GM21423 (cell line): Measurements from ENCODE around the gene ARID5B.

ENCODE experiments used
- ATAC-seq: cut with Tn5 transposase; IDR thresholded peaks from one replicate; pipeline ENCODE4 v1.9.1; 2021; ENCODE audit warnings: mild to moderate bottlenecking, moderate library complexity; ENCODE audit not compliant: unreplicated experiment

ARID5B gene

GRCh38 chr10:62088786-62089185 is 187.3 kb downstream of the ARID5B start:
- ATAC-seq = no peak

- no peak for ATAC-seq
Measured at GRCh38 chr10:62092301-62093030, 191.0 kb downstream of the ARID5B start.

- ATAC-seq = no peak
Measured at GRCh38 chr10:62093863-62094291, 192.4 kb downstream of the ARID5B start.

- no peak for ATAC-seq
Measured at GRCh38 chr10:62095181-62096122, 194.0 kb downstream of the ARID5B start.

- ATAC-seq = no peak
Measured at GRCh38 chr10:62096256-62096933, 194.9 kb downstream of the ARID5B start.

GRCh38 chr10:62098278-62099121 is 197.0 kb downstream of the ARID5B start:
- ATAC-seq = no peak

GRCh38 chr10:62099299-62099698 is 197.8 kb downstream of the ARID5B start:
- ATAC-seq = no peak

GRCh38 chr10:62103857-62104256 is 202.4 kb downstream of the ARID5B start:
- ATAC-seq = no peak

GRCh38 chr10:62106929-62107519 is 205.5 kb downstream of the ARID5B start:
- no peak for ATAC-seq

- ATAC-seq = no peak
Measured at GRCh38 chr10:62108759-62109586, 207.5 kb downstream of the ARID5B start.

GRCh38 chr10:62109587-62110293 is 208.2 kb downstream of the ARID5B start:
- ATAC-seq = peak; percentile 72

- ATAC-seq = no peak
Measured at GRCh38 chr10:62112300-62112699, 210.8 kb downstream of the ARID5B start.

- no peak for ATAC-seq
Measured at GRCh38 chr10:62112963-62113362, 211.5 kb downstream of the ARID5B start.

GRCh38 chr10:62113680-62114079 is 212.2 kb downstream of the ARID5B start:
- ATAC-seq = no peak

- no peak for ATAC-seq
Measured at GRCh38 chr10:62115321-62115720, 213.8 kb downstream of the ARID5B start.

- ATAC-seq = no peak
Measured at GRCh38 chr10:62115842-62116241, 214.3 kb downstream of the ARID5B start.

GRCh38 chr10:62116896-62117295 is 215.4 kb downstream of the ARID5B start:
- ATAC-seq = no peak

GRCh38 chr10:62121187-62121530 is 219.7 kb downstream of the ARID5B start:
- no peak for ATAC-seq

- ATAC-seq = no peak
Measured at GRCh38 chr10:62127975-62128374, 226.5 kb downstream of the ARID5B start.
